Glomerular visceral epithelial cell (primary cell): Measurements from ENCODE around the gene CD83.

Source experiments
- DNase-seq: peaks from one replicate; pipeline ENCODE4 v3.0.0-alpha.2; 2016; ENCODE audit errors: extremely low spot score

The CD83 gene

DNA sequence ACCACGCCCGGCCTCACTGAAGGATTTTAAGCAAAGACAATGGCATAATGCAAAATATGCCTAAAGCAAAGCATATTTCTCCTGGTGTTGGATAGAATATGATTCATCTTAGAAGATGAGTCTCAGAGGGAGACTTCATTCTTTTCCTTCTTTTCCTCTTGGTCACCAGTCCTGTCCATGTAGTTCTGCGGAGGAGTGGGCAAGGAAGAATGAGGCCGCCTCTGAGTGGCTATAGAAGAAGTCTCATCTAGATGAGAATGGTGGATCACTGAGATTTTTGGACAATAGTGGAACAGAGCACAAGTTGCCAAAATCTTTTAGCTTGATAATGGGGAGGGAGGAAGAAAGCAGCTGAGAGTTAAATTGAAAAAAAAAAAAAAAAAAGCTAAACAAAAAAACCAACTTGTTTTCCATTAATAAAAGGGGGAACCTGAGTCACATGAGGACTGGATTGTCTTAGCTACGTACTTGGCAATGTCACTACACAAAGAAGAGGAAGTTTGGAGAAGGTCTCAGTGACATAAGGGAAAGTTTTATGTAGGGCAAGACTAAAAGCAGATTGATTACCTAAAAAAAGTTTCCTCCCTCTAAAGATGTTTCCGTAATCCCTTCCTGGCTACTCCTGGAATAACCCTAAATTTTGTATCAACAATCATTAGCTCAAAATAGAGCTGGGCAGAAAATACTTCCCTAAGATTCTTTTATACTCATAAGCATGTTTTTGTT lies 6.0 kb downstream of the CD83 start:
- DNase-seq, result no peak

DNA sequence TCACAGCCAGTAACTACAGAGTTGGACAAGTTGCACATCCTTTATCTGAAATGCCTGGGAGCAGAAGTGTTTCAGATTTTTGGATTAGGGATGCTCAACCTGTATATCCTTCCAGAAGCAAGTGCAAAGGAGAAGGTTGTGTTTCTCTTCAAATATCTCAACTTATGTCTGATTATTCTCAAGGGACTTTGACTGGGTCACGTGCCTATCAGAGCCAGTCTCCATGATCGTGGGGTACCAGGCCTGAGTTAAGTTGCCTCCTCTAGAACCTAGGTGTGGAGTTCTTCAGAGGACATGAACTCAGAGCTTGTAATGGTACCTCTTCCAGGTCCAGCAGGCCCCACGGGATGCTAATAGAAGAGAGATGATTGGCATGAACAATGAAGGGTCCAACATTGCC lies 7.8 kb downstream of the CD83 start:
- no peak for DNase-seq

DNA sequence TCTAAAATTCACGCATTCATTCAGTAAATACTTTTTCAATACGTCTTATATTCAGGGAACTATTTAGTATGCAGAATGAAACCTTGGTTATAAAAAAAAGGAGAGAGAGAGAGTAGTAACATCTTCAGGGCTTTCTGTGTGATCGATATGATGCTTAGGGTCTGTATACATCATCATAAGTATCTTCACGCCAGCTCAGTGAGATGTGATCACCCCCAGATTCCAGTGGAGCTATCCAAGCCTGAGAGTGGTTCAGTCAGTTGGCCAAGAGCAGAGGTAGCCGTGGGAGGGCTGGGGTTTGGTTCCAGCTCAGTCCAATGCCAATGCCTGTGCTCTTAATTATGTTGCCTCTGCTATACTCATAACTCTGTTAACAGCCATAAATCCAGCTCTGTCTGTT lies 8.6 kb downstream of the CD83 start:
- DNase-seq, result no peak

DNA sequence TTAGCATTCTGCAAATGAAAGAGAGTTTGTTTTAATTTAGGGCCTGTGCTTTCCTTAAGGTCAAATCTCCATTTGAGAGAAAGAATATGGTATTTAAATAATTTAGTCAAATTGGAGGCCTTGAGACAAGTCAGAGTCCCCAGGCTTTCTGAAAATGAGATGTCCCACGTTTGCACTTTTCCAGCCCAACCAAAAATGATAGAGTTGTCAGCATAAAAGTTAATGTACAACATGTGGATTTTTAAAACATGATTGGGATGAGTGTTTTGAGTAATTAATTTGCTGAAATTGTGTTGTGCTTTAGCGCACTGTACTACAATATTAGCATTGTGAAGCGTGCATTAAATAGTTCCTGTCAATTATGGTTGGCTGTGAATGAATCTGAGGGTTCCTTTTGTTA lies 10.0 kb downstream of the CD83 start:
- no peak for DNase-seq

DNA sequence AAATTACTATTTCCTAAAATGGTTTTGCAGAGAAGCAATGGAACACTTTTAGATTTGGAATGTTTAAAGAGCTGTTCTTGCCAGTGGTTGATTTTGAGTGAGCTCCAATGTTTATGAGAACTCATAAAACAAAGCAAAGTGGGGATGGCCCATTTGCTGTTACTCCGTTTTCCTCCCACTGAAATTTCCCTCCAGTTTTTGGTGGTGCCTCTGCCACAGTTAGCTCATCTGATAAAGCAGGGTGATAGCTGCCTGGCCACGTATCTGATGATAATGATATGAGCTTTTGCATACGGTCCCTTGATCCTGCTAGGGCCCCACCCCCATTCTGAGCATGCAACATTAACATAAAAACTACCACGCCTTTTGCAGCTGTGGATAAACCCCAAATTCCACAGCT lies 10.4 kb downstream of the CD83 start:
- DNase-seq, result no peak

DNA sequence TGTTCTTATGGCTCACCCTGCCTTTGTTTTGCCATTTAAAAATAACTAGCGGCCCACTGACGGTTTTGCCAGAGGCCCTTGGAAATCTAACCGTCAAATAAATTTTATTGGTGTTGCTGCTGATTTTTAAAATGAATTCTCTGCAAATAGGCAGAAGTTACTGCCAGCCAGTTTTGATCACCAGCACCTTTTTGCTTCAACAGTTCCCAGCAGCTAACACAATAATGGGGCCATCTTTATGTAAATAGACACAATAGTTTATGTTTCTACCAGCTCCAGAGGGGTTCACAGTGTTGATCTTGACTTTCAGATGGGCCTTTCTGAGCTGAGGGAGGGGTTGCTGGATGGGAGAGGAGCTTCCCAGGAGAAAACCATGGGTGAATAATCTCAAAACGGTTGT lies 11.2 kb downstream of the CD83 start:
- DNase-seq, result no peak

DNA sequence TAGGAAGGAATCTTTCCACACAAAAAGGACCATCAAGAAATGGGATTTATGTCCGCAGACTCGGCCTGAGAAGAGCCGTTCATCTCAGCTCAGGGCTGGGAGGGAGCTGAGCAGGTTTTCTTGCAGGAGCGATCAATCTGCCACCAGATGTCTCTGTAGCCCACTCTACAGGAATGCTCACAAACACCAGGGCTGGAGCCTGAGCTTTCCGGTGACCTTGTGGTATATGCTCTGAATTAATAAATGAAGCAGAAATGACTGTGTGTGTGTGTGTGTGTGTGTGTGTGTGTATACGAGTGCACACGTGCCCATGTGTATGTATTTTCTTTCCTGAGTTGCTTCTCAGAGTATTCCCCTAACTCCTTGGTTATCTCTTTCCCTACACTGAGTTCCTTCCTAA lies 12.0 kb downstream of the CD83 start:
- peak; percentile 74 for DNase-seq

DNA sequence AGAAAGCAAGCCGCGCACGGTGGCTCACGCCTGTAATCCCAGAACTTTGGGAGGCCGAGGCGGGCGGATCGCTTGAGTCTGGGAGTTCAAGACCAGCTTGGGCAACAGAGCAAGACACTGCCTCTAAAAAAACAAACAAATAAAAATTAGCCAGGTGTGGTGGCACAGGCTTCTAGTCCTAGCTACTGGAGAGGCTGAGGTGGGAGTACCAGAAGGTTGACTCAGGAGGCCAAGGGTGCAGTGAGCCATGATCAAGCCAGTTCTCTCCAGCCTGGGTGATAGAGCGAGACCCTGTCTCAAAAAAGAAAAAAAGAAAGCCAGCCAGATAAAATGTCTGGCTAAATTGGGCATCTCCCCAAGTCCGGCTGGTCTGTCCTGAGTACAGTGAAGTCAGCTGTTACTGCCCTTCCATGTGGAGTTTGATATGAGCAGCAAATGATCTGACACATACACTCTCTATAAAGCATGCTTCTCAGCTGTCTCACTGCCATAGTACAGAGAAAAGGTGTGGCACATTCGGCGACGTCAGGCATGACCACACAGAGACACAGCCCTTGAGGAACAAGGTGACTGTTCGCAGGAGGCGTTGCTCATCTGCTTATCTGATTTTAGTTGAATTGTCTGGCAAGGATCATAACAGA lies 13.0 kb downstream of the CD83 start:
- peak; percentile 23 for DNase-seq

DNA sequence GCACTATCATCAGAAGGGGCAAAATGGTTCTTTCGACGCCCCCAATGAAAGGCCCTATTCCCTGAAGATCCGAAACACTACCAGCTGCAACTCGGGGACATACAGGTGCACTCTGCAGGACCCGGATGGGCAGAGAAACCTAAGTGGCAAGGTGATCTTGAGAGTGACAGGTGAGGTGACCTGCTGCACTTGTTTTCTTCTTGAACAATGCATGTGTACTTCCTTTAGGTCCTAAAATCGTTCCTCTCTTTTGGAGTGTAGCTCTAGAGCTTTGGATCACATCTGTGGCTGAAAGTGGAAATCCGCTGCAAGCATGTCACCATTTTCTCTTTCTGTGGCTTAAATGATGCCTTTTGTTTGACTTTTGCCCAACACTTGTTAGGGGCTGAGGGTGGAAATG lies 14.0 kb downstream of the CD83 start:
- DNase-seq, result no peak

DNA sequence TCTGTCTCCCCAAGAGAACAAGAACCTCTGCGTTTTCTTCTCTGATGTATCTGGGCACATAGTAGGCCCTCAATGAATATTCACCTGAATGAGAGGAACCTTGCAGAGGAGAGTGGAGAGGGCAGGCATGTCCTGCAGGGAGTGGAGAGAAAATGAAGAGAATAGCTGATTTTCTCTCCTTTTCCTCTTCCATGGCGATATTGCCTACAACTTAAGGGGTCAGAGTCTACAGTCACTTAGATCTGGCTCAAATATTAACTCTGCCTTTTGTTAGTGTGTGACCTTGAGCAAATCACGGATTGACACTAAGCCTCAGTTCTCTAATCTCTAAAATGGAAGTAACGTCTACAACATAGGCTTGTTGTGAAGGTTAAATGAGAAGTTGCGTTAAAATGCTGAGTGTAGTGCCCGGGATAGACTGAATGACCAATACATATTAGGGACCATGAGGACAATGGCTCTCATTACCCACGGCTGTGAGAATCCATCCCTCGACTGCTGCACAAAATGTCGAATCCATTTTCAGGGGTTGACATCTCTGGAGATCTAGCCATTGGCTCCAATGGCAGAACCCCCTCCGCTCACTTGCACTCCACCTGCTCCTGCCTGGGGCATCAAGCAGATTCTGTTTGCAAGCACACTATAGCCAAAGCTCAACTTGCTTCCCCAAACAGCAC lies 14.8 kb downstream of the CD83 start:
- DNase-seq, result no peak

DNA sequence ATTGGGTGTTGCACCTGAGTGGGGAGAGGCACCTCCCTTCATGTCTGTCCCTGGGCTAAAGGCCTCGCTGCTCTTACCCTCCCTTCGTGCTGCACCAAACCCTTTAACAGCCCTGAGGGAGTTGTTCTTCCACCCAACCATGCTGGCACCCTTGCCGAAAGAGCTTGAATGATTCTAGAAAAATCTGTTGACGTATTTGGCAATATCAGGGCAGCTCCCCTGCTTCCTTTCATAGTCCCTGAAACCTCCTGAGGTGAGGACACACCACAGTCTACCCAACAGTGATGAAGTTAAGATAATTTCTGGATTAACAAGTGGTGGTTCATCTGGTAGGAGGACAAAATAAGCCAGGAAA lies 15.3 kb downstream of the CD83 start:
- no peak for DNase-seq

DNA sequence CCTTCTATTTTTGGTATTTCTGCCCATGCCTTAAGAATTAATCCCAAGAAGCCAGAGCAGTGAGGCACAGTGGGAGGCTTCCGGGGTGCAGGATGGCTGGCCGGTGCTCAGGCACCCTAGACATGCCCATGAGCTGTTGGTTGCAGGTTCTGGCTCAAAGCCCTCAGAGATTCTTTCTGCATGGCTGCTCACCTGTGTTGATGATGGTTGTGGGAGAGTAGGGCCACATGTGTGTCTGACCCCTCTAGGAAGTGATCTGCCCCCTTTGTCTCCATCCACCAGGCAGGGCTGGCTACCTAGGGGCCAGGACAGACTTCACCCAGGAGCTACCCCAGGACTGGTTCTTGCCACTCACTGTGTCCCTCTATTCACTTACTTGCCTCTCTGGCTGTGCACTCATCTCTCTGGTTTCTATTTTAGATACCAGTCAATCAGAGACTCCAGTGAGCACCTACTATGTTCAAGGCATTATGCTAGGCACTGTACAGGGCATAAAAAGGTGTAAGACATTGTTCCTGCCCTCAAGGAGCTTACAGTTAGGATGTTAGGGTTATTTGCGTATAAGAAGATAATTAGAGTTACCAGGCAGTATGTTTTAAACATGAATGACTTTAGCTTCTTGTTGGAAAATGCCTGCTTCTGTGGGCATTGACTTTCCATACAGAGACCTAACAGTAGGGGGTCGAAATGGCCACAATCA lies 16.8 kb downstream of the CD83 start:
- DNase-seq, result peak; percentile 79

DNA sequence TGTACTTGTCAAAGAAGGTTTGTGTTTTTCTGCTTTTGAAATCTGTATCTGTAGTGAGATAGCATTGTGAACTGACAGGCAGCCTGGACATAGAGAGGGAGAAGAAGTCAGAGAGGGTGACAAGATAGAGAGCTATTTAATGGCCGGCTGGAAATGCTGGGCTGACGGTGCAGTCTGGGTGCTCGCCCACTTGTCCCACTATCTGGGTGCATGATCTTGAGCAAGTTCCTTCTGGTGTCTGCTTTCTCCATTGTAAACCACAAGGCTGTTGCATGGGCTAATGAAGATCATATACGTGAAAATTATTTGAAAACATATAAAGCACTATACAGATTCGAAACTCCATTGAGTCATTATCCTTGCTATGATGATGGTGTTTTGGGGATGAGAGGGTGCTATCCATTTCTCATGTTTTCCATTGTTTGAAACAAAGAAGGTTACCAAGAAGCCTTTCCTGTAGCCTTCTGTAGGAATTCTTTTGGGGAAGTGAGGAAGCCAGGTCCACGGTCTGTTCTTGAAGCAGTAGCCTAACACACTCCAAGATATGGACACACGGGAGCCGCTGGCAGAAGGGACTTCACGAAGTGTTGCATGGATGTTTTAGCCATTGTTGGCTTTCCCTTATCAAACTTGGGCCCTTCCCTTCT lies 18.4 kb downstream of the CD83 start:
- DNase-seq, result no peak

DNA sequence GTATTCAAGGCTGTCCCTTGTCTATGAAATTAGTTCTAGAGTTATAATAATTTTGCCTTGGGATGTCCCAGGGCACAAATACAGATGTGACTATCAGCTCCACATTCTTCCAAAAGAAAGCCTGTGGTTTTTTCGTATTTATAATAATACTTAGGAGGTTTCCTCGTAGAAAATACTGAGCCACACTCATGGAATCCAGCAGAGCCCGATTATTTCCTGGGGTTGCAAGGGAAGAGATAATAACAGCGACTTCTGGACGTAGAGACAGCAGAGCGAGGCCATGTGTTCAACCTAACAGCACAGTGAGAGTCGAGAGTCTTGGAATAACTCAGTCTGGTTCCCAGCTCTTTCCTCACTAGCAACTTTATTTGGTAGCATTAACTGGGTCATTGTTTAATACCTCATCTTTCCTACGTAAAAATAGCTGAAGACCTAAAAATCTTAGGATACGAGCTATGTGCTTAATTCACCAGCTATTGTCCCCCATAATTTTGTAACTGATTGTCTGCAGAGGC lies 21.2 kb downstream of the CD83 start:
- no peak for DNase-seq

DNA sequence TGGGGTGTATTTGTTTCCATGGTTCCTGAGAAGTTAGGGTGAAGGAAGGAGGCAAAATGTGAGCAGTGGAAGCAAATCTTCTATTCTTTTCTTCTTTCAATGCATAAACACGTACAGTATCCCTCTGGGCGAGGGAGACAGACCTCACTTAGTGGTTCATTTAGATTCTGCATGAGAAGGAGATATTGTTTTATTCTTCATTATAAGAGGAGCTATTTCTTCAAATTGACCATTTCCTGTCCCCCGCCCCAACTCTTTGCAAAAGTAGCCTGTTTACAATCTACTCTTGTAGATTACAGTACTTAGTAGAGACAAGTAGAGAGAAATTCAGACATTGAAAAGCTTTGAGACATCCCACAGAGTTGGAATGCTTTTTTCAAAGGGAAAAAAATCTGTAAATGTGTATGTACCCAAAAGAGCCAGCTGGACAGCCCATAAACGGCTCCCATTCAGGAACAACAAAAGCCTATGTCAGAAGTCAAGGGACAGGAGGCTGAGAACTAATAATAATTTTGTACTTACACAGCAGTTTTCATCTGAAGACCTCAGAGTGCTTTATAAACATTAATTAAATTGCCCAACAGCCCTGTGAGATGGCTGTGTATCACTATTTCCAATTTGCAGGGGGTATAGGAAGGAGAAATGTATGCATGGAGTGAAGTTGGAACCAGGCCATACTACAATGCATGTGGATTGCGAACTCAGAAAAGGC lies 23.9 kb downstream of the CD83 start:
- no peak for DNase-seq

DNA sequence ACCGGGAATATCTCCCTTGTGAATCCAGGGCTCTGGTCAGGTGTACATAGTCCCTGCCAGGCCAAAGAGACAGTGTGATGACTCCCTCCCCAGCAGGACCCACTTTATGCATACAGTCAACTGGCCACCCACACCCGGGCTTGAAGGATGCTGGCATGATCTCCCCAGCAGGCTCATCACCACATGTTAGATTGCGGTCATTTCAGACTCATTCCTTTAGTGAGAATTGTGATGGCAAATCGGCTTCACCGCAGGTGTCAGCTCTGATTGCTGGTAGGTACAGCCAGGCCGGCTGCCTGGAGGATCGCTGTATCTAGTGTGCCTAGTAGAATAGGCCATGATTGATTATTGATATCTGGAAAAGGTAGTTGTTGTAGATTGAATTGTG lies 24.5 kb downstream of the CD83 start:
- no peak for DNase-seq

DNA sequence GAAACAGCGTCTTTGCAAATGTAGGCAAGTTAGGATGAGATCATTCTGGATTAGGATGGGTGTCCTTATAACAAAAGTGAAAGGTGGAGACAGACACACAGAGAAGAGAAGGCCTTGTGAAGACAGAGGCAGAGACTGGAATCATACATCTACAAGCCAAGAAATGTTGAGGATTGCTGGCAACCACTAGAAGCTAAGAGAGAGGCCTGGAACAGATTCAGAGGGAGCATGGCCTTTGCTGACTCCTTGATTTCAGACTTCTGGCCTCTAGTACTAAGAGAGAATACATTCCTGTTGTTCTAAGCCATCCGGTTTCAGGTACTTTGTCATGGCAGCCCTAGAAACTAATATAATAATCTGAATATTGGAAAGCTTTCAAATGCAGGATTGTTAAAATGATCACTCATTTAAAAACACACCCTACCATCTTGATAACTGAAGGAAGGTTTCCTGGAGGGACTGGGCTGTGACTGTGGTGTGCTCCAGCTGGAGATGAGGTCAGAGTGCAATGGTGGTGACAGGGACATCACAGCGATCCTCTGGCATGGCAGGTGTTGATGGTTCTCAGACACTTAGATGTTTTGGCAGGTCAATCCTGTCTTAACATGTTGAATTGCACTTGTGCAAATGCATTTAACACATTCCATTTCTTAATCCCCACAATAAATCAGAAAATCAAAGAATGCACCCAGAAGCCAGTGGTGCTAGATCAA lies 25.1 kb downstream of the CD83 start:
- no peak for DNase-seq

DNA sequence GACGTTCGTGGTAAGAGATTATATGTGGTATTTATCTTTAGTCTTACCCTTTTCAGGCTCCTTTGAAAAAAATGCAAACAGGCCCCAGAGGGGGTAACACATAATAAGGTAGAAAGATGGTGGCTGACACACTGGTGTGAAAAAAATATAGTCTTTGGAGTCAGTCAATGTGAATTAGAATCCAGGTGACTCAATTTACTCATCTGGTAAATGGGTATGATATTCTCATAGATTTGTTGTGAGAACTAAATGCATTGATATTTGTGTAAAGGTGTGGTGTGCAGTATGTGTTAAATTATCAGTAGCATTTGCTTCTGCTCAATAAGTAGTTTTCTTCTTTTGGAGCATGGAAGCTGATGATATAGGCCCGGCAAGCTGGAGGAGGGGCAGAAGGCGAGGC lies 25.7 kb downstream of the CD83 start:
- DNase-seq, result no peak

DNA sequence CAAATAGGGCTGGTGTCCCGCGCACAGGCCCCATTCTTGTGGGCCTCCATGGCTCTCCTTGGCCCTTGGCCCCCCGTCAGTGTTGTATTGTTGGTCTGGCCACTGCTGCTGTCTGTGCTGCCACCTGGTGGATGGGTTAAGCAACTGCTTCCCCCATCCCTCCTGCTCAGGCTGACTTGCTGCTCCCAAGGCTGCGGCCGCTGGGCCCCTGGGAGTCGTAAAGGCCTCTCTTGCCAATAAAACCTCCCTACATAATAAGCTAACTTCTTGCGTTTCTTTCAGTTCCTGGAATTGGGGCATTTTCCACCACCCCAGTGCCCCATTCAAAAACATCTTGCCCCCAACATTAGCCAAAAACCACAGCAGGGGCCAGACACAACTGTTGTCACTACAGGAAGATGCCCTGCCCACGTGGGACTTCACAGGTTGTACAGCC lies 27.1 kb downstream of the CD83 start:
- DNase-seq, result peak; percentile 68

DNA sequence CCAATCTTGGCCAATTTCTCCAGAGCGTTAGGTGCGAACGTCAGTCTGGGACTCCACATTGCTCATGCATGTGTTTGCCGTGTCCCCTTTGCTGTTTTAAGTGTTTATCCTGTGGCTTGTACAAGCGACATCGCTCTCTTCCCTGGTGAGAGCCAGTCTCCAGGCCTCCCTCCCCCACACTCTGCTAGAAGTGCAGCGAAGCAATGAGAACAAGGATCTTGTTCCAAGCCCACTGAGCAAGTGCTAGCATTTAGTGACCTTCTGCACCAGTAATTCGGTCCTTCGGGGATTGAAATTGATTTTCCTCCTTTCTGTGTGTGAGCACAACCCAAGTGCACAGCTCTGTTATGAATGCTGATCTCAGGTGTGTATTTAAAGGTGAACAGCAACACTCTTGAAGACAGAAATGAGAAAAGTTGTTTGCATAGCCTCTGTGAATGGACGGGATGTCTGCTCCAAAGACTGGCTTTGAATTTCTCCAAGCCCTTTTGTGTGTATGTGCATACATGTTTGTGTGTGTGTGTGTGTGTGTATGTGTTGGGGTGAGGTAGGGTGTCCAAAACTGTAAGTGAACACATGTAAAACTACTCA lies 29.0 kb downstream of the CD83 start:
- no peak for DNase-seq
